Neuron (in vitro differentiated cells): ENCODE results near the gene RALGPS1.

Experiments used
- H2AFZ ChIP-seq: one replicate; pipeline ENCODE4 v1.6.1; 2013; ENCODE audit warnings: low read depth, mild to moderate bottlenecking, inconsistent platforms, low read length, moderate library complexity
- H3K27me3 ChIP-seq: one replicate; pipeline ENCODE4 v1.6.1; 2013; ENCODE audit warnings: low read length; ENCODE audit not compliant: insufficient read depth
- H3K36me3 ChIP-seq: one replicate; pipeline ENCODE4 v1.6.1; 2013; ENCODE audit warnings: low read length; ENCODE audit not compliant: insufficient read depth
- H3K4me1 ChIP-seq: one replicate; pipeline ENCODE4 v1.6.1; 2013; ENCODE audit warnings: low read length; ENCODE audit not compliant: insufficient read depth
- H3K4me3 ChIP-seq: 2 replicates; pipeline ENCODE4 v1.5.1; 2013; ENCODE audit warnings: mild to moderate bottlenecking, low read length, moderate library complexity
- H3K9me3 ChIP-seq: one replicate; pipeline ENCODE4 v1.6.1; 2013; ENCODE audit warnings: low read length

RALGPS1 gene

GRCh38 chr9:127066060-127066850, 151.7 kb downstream of the RALGPS1 start:
- Histone ChIP-seq H3K9me3 (peaks cover 2% of the 10 kb centered on the region), H3K27me3 (no peaks in the 10 kb centered on the region)

GRCh38 chr9:127066851-127067136, 152.2 kb downstream of the RALGPS1 start:
- no peaks in the 10 kb centered on the region for H3K4me1 ChIP-seq
- no peak overlapping the region for H2AFZ ChIP-seq
- H3K9me3 ChIP-seq = peaks cover 4% of the 10 kb centered on the region
- no peaks in the 10 kb centered on the region for H3K36me3 ChIP-seq
- H3K27me3 ChIP-seq = no peaks in the 10 kb centered on the region
- H3K4me3 ChIP-seq = no peak overlapping the region

More at GRCh38 chr9:127066060-127066850, 151.7 kb downstream of the RALGPS1 start:
- Histone ChIP-seq H3K4me3 (no peak overlapping the region), H3K4me1 (no peaks in the 10 kb centered on the region), H3K36me3 (no peaks in the 10 kb centered on the region), H2AFZ (no peak overlapping the region)

GRCh38 chr9:127067603-127068220, 153.1 kb downstream of the RALGPS1 start:
- no peaks in the 10 kb centered on the region for H3K4me1 ChIP-seq
- no peak overlapping the region for H2AFZ ChIP-seq
- H3K9me3 ChIP-seq = peaks cover 4% of the 10 kb centered on the region
- H3K4me3 ChIP-seq = no peak overlapping the region
- no peaks in the 10 kb centered on the region for H3K27me3 ChIP-seq
- no peaks in the 10 kb centered on the region for H3K36me3 ChIP-seq

GRCh38 chr9:127074561-127075548, 160.3 kb downstream of the RALGPS1 start:
- Histone ChIP-seq H2AFZ (no peak overlapping the region), H3K4me3 (no peak overlapping the region)

GRCh38 chr9:127075624-127076372, 161.2 kb downstream of the RALGPS1 start:
- Histone ChIP-seq H3K9me3 (peaks cover 5% of the 10 kb centered on the region), H3K4me1 (peaks cover 35% of the 10 kb centered on the region), H3K27me3 (no peaks in the 10 kb centered on the region), H3K4me3 (no peak overlapping the region), H2AFZ (no peak overlapping the region), H3K36me3 (no peaks in the 10 kb centered on the region)

More at GRCh38 chr9:127074561-127075548, 160.3 kb downstream of the RALGPS1 start:
- Histone ChIP-seq H3K36me3 (no peaks in the 10 kb centered on the region), H3K4me1 (peaks cover 35% of the 10 kb centered on the region), H3K9me3 (peaks cover 5% of the 10 kb centered on the region), H3K27me3 (no peaks in the 10 kb centered on the region)

- Histone ChIP-seq H3K9me3 (peaks cover 2% of the 10 kb centered on the region), H3K27me3 (no peaks in the 10 kb centered on the region), H3K4me1 (peaks cover 35% of the 10 kb centered on the region), H3K4me3 (no peak overlapping the region), H3K36me3 (no peaks in the 10 kb centered on the region), H2AFZ (no peak overlapping the region)
Measured at GRCh38 chr9:127076860-127077643, 162.5 kb downstream of the RALGPS1 start.

- peaks cover 2% of the 10 kb centered on the region for H3K9me3 ChIP-seq
Measured at GRCh38 chr9:127077644-127077946, 163.0 kb downstream of the RALGPS1 start.

GRCh38 chr9:127078336-127078735, 163.8 kb downstream of the RALGPS1 start:
- Histone ChIP-seq H3K4me1 (peaks cover 35% of the 10 kb centered on the region), H3K9me3 (peaks cover 2% of the 10 kb centered on the region), H3K4me3 (no peak overlapping the region), H3K36me3 (no peaks in the 10 kb centered on the region), H3K27me3 (no peaks in the 10 kb centered on the region), H2AFZ (no peak overlapping the region)

More at GRCh38 chr9:127077644-127077946, 163.0 kb downstream of the RALGPS1 start:
- H3K27me3 ChIP-seq = no peaks in the 10 kb centered on the region
- peaks cover 35% of the 10 kb centered on the region for H3K4me1 ChIP-seq
- H3K36me3 ChIP-seq = no peaks in the 10 kb centered on the region
- no peak overlapping the region for H2AFZ ChIP-seq
- no peak overlapping the region for H3K4me3 ChIP-seq

- H2AFZ ChIP-seq = no peak overlapping the region
- H3K4me3 ChIP-seq = no peak overlapping the region
- peaks cover 35% of the 10 kb centered on the region for H3K4me1 ChIP-seq
- no peaks in the 10 kb centered on the region for H3K27me3 ChIP-seq
- peaks cover 2% of the 10 kb centered on the region for H3K9me3 ChIP-seq
- H3K36me3 ChIP-seq = no peaks in the 10 kb centered on the region
Measured at GRCh38 chr9:127078988-127079387, 164.4 kb downstream of the RALGPS1 start.

- H2AFZ ChIP-seq = no peak overlapping the region
- no peak overlapping the region for H3K4me3 ChIP-seq
- peaks cover 2% of the 10 kb centered on the region for H3K9me3 ChIP-seq
- H3K36me3 ChIP-seq = no peaks in the 10 kb centered on the region
- H3K27me3 ChIP-seq = no peaks in the 10 kb centered on the region
- peaks cover 31% of the 10 kb centered on the region for H3K4me1 ChIP-seq
Measured at GRCh38 chr9:127079446-127080140, 165.0 kb downstream of the RALGPS1 start.

GRCh38 chr9:127081250-127082185, 166.9 kb downstream of the RALGPS1 start:
- no peak overlapping the region for H3K4me3 ChIP-seq
- no peaks in the 10 kb centered on the region for H3K27me3 ChIP-seq
- H3K36me3 ChIP-seq = no peaks in the 10 kb centered on the region
- H3K9me3 ChIP-seq = peaks cover 2% of the 10 kb centered on the region
- no peak overlapping the region for H2AFZ ChIP-seq
- H3K4me1 ChIP-seq = peaks cover 14% of the 10 kb centered on the region
